MM.1S (cell line): ENCODE data around the gene TASP1.
"Not testable (repeated sequence)": the region's sequence is repeated elsewhere in the genome, so short reads cannot be mapped to it uniquely, and the experiment has no call there.

Source experiments
- DNase-seq: peaks from one replicate; pipeline ENCODE4 v3.0.0-alpha.2; 2015
- H2AFZ ChIP-seq: fragments of 300-600 bp; sonication (generic); 2 replicates; pipeline ENCODE4 v1.6.0; 2016; ENCODE audit warnings: antibody characterized with exemption, low read length
- H3F3A ChIP-seq: fragments of 300-600 bp; sonication (generic); 2 replicates; pipeline ENCODE4 v1.6.1; 2016; ENCODE audit warnings: mild to moderate bottlenecking, antibody characterized with exemption, low read length, moderate library complexity, mixed read lengths; ENCODE audit not compliant: insufficient read depth
- H3K27ac ChIP-seq: fragments of 300-600 bp; sonication (generic); 2 replicates; pipeline ENCODE4 v1.5.1; 2016; ENCODE audit warnings: mild to moderate bottlenecking, low read length
- H3K27me3 ChIP-seq: fragments of 300-600 bp; sonication (generic); replicated peaks from 2 replicates; pipeline ENCODE4 v1.6.0; 2016; ENCODE audit warnings: low read length; ENCODE audit not compliant: insufficient read depth
- H3K36me3 ChIP-seq: fragments of 300-600 bp; sonication (generic); replicated peaks from 2 replicates; pipeline ENCODE4 v1.6.1; 2016; ENCODE audit warnings: mild to moderate bottlenecking, low read length, mixed read lengths; ENCODE audit not compliant: insufficient read depth
- H3K4me1 ChIP-seq: fragments of 300-600 bp; sonication (generic); 2 replicates; pipeline ENCODE4 v1.6.1; 2016; ENCODE audit warnings: low read length, mixed read lengths
- H3K4me2 ChIP-seq: fragments of 300-600 bp; sonication (generic); 2 replicates; pipeline ENCODE4 v1.6.0; 2016; ENCODE audit warnings: low read depth, low read length
- H3K4me3 ChIP-seq: fragments of 300-600 bp; sonication (generic); 2 replicates; pipeline ENCODE4 v1.5.1; 2016; ENCODE audit warnings: low read length, mixed read lengths
- H3K79me2 ChIP-seq: fragments of 300-600 bp; sonication (generic); 2 replicates; pipeline ENCODE4 v1.6.1; 2016; ENCODE audit warnings: mixed run types, low read length, mixed read lengths
- H3K9ac ChIP-seq: fragments of 300-600 bp; sonication (generic); 2 replicates; pipeline ENCODE4 v1.6.1; 2016; ENCODE audit warnings: low read length, mixed read lengths
- H3K9me2 ChIP-seq: fragments of 300-600 bp; sonication (generic); replicated peaks from 2 replicates; pipeline ENCODE4 v1.6.1; 2016; ENCODE audit warnings: mild to moderate bottlenecking, low read length, mixed read lengths; ENCODE audit not compliant: insufficient read depth
- H3K9me3 ChIP-seq: fragments of 300-600 bp; sonication (generic); replicated peaks from 2 replicates; pipeline ENCODE4 v1.6.1; 2016; ENCODE audit warnings: mild to moderate bottlenecking, low read length, mixed read lengths; ENCODE audit not compliant: insufficient read depth
- H4K20me1 ChIP-seq: fragments of 300-600 bp; sonication (generic); 2 replicates; pipeline ENCODE4 v1.6.1; 2016; ENCODE audit warnings: mild to moderate bottlenecking, low read length, moderate library complexity, mixed read lengths; ENCODE audit not compliant: insufficient read depth
- CTCF ChIP-seq: fragments of 300-600 bp; sonication (generic); IDR thresholded peaks from 2 replicates; pipeline ENCODE4 v1.5.1; 2016; ENCODE audit warnings: antibody characterized with exemption, low read length, mixed read lengths
- EZH2 ChIP-seq: fragments of 300-600 bp; sonication (generic); optimal IDR thresholded peaks from 2 replicates; pipeline ENCODE3; 2017; ENCODE audit warnings: low read depth, mild to moderate bottlenecking, antibody characterized with exemption, low read length, mixed read lengths
- EZH2phosphoT487 ChIP-seq: fragments of 300-600 bp; sonication (generic); IDR thresholded peaks from 2 replicates; pipeline ENCODE4 v1.6.1; 2018; ENCODE audit warnings: antibody characterized with exemption, low read length

Gene TASP1

GRCh38 chr20:13659288-13659687, 20.6 kb upstream of the TASP1 start:
- DNase-seq: no peak
- TF ChIP-seq CTCF (no peak), EZH2phosphoT487 (no peak), EZH2 (no peak)
- no peak overlapping the region for H3K4me2 ChIP-seq
- no peak overlapping the region for H2AFZ ChIP-seq
- H4K20me1 ChIP-seq: no peaks in the 10 kb centered on the region
- H3K27ac ChIP-seq: no peak overlapping the region
- no peaks in the 10 kb centered on the region for H3K36me3 ChIP-seq
- H3K9me3 ChIP-seq: no peaks in the 10 kb centered on the region
- no peak overlapping the region for H3K4me3 ChIP-seq
- no peaks in the 10 kb centered on the region for H3F3A ChIP-seq
- H3K4me1 ChIP-seq: no peaks in the 10 kb centered on the region
- no peaks in the 10 kb centered on the region for H3K79me2 ChIP-seq
- no peaks in the 10 kb centered on the region for H3K27me3 ChIP-seq
- H3K9me2 ChIP-seq: no peaks in the 10 kb centered on the region
- H3K9ac ChIP-seq: no peak overlapping the region

GRCh38 chr20:13658060-13658459, 19.3 kb upstream of the TASP1 start:
- H3K4me1 ChIP-seq, H3K27me3 ChIP-seq, H3K9ac ChIP-seq, H3K9me3 ChIP-seq, H2AFZ ChIP-seq, DNase-seq, H3K4me2 ChIP-seq, H3K4me3 ChIP-seq, H3F3A ChIP-seq, H3K9me2 ChIP-seq, H3K79me2 ChIP-seq, H4K20me1 ChIP-seq, H3K36me3 ChIP-seq, H3K27ac ChIP-seq: not testable (repeated sequence)

- no peak overlapping the region for H2AFZ ChIP-seq
- H3K9me3 ChIP-seq: no peaks in the 10 kb centered on the region
- H3K79me2 ChIP-seq: no peaks in the 10 kb centered on the region
- TF ChIP-seq EZH2phosphoT487: no peak
- no peak for TF ChIP-seq CTCF
- TF ChIP-seq EZH2: no peak
- H3K4me2 ChIP-seq: no peak overlapping the region
- no peaks in the 10 kb centered on the region for H3K9me2 ChIP-seq
- H3K36me3 ChIP-seq: no peaks in the 10 kb centered on the region
- no peak for DNase-seq
- no peak overlapping the region for H3K9ac ChIP-seq
- H4K20me1 ChIP-seq: no peaks in the 10 kb centered on the region
- no peaks in the 10 kb centered on the region for H3F3A ChIP-seq
- no peak overlapping the region for H3K27ac ChIP-seq
- no peaks in the 10 kb centered on the region for H3K4me1 ChIP-seq
- H3K27me3 ChIP-seq: no peaks in the 10 kb centered on the region
- no peak overlapping the region for H3K4me3 ChIP-seq
Observed at GRCh38 chr20:13656721-13657368, 18.1 kb upstream of the TASP1 start.

- no peak overlapping the region for H3K4me3 ChIP-seq
- no peaks in the 10 kb centered on the region for H3K4me1 ChIP-seq
- H4K20me1 ChIP-seq: no peaks in the 10 kb centered on the region
- no peaks in the 10 kb centered on the region for H3K9me3 ChIP-seq
- H2AFZ ChIP-seq: no peak overlapping the region
- H3K4me2 ChIP-seq: no peak overlapping the region
- H3F3A ChIP-seq: no peaks in the 10 kb centered on the region
- no peaks in the 10 kb centered on the region for H3K9me2 ChIP-seq
- H3K27ac ChIP-seq: no peak overlapping the region
- no peaks in the 10 kb centered on the region for H3K36me3 ChIP-seq
- H3K9ac ChIP-seq: no peak overlapping the region
- H3K79me2 ChIP-seq: no peaks in the 10 kb centered on the region
- no peak for TF ChIP-seq CTCF
- no peak for TF ChIP-seq EZH2
- TF ChIP-seq EZH2phosphoT487: no peak
- no peaks in the 10 kb centered on the region for H3K27me3 ChIP-seq
- no peak for DNase-seq
Observed at GRCh38 chr20:13654463-13655023, 15.8 kb upstream of the TASP1 start.
